GM20000 (cell line): ENCODE data around the gene CCDC124.
"Not testable (repeated sequence)": the region's sequence is repeated elsewhere in the genome, so short reads cannot be mapped to it uniquely, and the experiment has no call there.

ENCODE experiments used
- DNase-seq: peaks from one replicate; pipeline ENCODE4 v3.0.0; 2012; ENCODE audit warnings: low spot score
- TF ChIP-seq, protein P1 (sequence below): IDR thresholded peaks from 2 replicates; pipeline ENCODE4 v1.5.1; 2012; ENCODE audit warnings: mild to moderate bottlenecking, control low read depth; ENCODE audit errors: extremely low read depth, missing control alignments

Gene CCDC124, protein sequence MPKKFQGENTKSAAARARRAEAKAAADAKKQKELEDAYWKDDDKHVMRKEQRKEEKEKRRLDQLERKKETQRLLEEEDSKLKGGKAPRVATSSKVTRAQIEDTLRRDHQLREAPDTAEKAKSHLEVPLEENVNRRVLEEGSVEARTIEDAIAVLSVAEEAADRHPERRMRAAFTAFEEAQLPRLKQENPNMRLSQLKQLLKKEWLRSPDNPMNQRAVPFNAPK

DNA sequence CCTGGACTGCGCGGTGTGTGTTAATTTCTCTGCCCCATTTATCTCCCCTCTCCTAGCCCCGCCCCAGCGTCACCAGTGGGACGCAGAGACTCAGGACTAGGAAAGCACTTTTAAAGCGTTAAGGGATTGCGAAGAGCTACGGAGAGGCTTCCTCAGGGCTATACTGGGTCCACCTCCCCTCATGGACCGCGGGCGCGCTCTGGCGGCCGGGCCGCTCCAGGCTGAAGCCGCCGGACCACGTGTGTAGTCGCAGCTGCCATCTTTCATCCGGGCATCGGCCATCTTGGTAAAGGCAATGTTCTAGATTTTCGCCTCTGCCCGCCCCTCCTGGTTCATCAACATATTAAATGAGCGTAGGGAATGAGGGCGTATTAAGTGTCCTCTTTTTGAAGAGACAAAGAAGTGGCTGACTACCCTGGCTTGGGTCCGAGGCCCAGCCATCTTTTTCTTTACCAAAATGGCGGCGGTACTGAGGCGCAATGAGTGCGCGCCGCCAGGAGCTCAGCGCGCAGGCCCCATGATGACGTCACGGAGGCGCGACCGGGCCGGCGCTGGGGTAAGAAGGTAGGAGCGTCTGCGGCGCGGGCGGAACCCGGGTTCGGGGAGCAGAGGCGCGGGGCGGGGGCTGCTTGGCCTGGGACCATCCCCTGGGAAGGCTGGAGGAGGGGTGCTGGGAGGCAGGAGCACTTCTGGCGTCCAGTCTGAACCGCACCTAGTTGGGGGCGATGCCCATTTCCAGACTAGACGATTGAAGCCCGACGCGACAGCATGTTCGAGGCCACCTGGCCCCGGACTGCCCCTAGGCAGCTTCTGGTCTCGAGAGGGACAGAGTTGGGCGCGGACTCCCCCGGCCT, at the start of gene CCDC124:
TSS of gene CCDC124 (plus strand) at position 531 of the 854 bp plus-strand sequence. CDS start 3,406 bp downstream, outside the sequence.
- DNase-seq, result peak; percentile 93
- TF ChIP-seq, protein P1, sequence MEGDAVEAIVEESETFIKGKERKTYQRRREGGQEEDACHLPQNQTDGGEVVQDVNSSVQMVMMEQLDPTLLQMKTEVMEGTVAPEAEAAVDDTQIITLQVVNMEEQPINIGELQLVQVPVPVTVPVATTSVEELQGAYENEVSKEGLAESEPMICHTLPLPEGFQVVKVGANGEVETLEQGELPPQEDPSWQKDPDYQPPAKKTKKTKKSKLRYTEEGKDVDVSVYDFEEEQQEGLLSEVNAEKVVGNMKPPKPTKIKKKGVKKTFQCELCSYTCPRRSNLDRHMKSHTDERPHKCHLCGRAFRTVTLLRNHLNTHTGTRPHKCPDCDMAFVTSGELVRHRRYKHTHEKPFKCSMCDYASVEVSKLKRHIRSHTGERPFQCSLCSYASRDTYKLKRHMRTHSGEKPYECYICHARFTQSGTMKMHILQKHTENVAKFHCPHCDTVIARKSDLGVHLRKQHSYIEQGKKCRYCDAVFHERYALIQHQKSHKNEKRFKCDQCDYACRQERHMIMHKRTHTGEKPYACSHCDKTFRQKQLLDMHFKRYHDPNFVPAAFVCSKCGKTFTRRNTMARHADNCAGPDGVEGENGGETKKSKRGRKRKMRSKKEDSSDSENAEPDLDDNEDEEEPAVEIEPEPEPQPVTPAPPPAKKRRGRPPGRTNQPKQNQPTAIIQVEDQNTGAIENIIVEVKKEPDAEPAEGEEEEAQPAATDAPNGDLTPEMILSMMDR, result peak; percentile 94

DNA sequence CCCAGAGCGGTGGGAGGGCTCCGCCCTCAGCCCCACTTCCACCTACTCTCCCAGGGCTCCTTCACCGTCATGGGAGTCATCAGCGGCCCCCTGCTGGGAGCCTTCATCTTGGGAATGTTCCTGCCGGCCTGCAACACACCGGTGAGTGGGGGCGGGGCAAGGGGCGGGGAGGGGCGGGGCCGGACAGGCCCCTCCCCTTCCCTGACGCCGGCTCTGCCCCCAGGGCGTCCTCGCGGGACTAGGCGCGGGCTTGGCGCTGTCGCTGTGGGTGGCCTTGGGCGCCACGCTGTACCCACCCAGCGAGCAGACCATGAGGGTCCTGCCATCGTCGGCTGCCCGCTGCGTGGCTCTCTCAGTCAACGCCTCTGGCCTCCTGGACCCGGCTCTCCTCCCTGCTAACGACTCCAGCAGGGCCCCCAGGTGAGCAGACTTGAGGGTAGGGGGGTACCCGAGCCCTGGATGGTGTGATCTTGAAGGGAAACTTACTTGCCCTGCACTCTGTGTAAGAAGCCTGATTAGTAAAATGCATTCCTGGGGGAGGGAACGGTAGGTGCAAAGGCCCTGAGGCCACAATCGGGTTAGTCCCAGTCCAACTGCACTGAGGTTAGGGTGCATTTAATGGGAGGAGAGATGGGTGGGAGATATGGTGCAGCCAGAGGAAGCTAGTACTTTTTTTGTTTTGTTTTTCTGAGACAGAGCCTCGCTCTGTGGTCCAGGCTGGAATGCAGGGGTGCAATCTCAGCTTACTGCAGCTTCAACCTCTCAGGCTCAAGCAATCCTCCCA, 49.0 kb upstream of the CCDC124 start:
- DNase-seq, result peak; percentile 34
- TF ChIP-seq, protein P1, result no peak

DNA sequence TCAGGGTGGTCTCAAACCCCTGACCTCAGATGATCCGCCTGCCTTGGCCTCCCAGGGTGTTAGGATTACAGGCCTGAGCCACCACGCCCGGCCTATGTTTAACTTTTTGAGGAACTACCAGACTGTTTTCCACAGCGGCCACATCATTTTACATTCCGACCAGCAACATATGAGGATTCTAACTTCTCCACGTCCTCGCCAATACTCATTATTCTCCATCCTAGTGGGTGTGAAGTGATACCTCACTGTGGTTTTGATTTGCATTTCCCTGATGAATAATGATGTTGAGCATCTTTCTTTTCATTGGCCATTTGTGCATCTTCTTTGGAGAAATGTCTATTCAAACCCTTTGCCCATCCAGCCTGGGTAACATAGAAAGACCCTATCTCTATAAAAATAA, 46.3 kb upstream of the CCDC124 start:
- no peak for DNase-seq
- TF ChIP-seq, protein P1, result no peak

DNA sequence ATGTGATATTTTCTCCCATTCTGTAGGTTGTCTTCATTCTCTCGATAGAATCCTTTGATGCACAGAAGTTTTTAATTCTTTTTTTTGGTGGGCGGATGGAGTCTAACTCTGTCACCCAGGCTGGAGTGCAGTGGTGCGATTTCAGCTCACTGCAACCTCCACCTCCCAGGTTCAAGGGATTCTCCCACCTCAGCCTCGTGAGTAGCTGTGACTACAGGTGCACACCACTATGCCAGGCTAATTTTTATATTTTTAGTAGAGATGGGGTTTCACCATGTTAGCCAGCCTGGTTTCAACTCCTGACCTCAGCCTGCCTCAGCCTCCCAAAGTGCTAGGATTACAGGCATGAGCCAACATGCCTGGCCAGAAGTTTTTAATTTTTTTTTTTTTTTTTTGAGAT, 45.6 kb upstream of the CCDC124 start:
- DNase-seq, result not testable (repeated sequence)

DNA sequence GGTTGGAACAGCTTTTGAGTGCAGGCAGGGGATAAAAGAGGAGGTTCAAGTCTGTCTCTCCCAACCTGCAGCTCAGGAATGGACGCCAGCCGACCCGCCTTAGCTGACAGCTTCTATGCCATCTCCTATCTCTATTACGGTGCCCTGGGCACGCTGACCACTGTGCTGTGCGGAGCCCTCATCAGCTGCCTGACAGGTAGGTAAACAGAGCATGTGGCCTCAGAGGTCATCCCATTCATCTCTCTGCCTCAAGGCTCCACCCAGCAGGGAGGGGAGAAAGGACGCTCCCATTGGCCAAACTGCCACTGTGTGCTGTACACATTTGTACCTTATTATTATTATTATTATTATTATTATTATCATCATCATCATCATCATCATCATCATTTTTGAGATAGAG, 44.6 kb upstream of the CCDC124 start:
- DNase-seq, result no peak
- TF ChIP-seq, protein P1, result no peak

DNA sequence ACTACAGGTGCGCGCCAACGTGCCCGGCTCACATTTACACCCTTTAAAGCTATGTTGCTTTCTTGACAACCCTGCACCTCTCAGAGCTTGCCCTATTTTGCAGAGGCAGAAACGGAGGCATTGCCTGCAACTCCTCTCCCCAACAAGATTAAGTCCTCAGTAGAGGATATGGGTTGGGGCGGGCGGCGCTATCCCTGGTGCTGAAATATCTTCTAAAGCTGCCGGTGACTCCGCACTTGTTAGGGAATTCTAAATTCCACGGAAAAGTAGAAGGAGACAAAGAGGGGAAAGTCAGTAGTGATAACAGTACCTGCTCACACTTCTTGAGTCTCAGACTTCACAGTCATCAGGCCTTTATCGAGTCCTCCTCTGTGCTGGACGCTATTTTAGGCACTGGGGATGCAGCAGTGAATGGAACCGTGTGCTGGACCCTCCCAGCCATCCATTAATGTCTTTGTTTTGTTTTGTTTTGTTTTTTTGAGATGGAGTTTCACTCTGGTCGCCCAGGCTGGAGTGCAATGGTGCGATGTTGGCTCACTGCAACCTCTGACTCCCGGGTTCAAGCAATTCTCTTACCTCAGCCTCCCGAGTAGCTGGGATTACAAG, 43.1 kb upstream of the CCDC124 start:
- TF ChIP-seq, protein P1, result no peak
- DNase-seq, result peak; percentile 38

DNA sequence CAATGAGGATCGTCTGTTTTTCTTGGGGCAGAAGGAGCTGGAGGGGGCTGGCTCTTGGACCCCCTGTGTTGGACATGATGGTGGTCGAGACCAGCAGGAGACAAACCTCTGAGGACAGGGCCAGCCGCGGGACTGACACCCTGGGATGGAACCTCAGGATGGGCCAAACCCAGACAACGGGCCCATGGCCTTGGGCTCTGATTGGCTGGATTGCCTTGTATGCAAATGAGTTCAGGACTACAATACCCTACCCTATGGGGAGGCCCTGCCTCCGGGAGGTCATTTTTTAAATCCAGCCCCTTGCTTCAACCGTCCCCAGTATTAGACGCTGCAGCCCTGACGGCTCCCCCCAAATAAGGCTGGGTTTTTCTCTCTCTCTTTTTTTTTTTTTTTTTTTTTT, 39.0 kb upstream of the CCDC124 start:
- DNase-seq, result no peak

More for the DNA sequence above, 39.0 kb upstream of the CCDC124 start:
- TF ChIP-seq, protein P1, result no peak
